Epithelial cell of esophagus (primary cell): ENCODE measurements around the gene COPS4.
"Not testable (repeated sequence)": the region's sequence is repeated elsewhere in the genome, so short reads cannot be mapped to it uniquely, and the experiment has no call there.

ENCODE experiments used
- DNase-seq: peaks from one replicate; pipeline ENCODE4 v3.0.0; 2010; ENCODE audit warnings: low read depth
- H3K4me3 ChIP-seq: 2 replicates; pipeline ENCODE4 v1.5.1; 2011; ENCODE audit warnings: mild to moderate bottlenecking, low read length, control low read depth
- TF ChIP-seq, protein P1 (sequence below): IDR thresholded peaks from 2 replicates; pipeline ENCODE4 v1.5.1; 2011; ENCODE audit warnings: low read depth, mild to moderate bottlenecking, low read length, control low read depth, inconsistent platforms; ENCODE audit not compliant: insufficient read depth; ENCODE audit errors: missing control alignments

The COPS4 gene

DNA sequence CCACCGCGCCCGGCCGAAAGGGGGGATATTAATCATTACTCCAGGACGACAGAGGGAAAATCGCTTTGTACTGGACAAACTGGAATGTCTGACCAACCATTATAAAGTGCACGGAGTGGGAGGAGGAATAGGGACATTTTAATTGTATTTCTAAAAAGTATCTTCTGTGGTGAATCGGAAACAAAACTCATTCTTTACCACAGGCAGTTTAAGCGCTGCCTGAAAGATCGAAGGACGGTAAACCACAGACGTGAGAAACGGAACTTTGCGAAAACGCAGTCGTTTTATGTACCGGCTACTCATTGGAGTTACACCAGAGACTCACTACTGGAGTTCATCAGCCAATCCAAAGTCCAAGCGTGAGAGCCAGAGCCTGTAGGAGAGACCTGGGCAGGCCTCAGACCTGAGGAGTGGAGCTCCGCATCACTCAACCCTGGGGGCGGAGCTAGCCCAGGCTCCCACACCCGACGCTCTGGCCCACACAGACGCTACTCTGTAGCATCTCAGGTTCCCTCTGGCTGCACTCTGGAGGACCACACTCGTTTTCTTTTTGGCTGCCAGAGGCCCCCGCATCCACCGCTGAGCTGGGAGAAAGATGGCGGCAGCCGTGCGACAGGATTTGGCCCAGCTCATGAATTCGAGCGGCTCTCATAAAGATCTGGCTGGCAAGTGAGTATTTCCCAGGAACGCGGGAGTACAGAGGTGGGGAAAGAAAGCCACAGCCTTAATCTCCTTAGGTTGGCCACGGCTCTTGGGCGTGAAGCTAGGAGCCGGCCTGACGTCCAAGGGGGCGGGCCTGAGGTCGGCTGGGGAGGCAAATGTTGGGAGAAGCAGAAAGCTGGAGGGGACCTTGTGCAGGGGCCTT lies at the start of gene COPS4:
Gene COPS4, plus strand, starts transcription at position 554 of the 865 bp plus-strand sequence. Its CDS starts 42 bp downstream, at position 596.
- H3K4me3 ChIP-seq: peak within 1 kb of the TSS; percentile 84
- TF ChIP-seq, protein P1, sequence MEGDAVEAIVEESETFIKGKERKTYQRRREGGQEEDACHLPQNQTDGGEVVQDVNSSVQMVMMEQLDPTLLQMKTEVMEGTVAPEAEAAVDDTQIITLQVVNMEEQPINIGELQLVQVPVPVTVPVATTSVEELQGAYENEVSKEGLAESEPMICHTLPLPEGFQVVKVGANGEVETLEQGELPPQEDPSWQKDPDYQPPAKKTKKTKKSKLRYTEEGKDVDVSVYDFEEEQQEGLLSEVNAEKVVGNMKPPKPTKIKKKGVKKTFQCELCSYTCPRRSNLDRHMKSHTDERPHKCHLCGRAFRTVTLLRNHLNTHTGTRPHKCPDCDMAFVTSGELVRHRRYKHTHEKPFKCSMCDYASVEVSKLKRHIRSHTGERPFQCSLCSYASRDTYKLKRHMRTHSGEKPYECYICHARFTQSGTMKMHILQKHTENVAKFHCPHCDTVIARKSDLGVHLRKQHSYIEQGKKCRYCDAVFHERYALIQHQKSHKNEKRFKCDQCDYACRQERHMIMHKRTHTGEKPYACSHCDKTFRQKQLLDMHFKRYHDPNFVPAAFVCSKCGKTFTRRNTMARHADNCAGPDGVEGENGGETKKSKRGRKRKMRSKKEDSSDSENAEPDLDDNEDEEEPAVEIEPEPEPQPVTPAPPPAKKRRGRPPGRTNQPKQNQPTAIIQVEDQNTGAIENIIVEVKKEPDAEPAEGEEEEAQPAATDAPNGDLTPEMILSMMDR: peak; percentile 49
- DNase-seq: peak; percentile 100

DNA sequence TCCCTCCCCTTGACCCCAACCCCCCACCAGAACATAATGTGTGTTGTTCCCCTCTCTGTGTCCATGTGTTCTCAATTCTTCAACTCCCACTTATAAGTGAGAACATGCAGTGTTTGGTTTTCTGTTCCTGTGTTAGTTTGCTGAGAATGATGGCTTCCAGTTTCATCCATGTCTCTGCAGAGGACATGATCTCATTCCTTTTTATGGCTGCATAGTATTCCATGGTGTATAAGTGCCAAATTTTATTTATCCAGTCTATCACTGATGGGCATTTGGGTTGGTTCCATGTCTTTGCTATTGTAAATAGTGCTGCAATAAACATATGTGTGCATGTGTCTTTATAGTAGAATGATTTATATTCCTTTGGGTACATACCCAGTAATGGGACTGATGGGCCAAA lies 47.5 kb upstream of the COPS4 start:
- DNase-seq, H3K4me3 ChIP-seq: not testable (repeated sequence)

DNA sequence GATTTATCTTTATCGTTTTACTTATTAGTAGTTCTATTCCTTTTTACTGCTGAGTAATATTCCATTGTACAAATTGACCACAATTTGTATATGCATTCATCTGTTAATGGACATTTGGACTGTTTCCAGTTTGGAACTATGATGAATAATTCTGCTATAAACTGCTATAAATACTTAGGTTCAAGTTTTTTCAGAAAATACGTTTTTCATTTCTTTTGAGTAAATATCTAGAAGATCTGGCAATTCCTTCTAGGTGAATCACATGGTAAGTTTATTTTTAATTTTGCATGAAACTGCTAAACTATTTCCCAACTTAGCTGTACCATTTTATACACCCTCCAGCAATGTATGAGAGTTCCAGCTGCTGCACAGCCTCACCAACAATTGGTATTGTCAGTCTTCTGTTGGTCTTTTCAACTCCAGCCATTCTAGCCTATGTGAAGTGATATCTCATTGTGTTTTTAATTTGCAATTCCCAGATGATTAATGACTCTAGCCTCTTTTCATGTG lies 46.6 kb upstream of the COPS4 start:
- no peak overlapping the region for H3K4me3 ChIP-seq
- DNase-seq: no peak

DNA sequence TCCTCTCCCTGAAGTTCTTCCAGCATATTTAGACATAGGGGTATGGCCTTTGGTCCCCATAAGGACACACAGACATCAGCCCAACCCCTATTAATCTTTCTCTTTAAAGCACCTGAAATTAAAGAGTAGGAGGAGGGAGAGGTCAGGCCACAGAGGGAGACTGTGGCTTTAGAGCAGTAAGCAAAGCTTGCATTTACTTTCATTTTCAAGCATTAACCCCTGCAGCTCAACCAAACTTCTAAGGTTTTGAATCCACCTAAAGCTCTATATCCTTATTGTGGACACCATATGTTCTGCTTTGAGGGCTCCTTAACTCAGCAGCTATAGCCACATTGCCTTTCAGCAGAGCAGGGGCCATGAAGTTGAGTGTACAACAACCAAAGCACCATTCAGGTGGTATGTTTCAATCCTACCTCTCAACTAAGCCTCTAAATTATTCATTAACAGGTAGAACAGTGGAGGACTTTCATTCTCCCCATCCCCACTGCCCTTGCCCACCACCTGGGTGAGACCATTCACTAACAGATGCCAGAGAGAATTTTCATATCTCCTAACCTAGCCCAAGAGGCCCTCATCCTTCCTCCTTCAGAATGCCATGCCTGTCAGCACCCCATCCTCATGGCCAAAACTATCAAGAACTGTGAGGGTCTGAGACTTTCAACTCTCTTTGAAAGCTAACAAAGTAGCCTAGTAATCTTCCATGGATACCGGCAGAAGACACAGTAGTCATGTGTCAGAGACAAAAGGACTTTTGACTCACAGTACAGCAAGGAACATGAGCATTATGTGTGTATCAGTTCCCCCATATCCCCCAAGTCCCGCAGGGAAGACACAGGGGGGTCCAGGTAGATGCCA lies 45.2 kb upstream of the COPS4 start:
- DNase-seq: no peak
- TF ChIP-seq, protein P1: no peak
- H3K4me3 ChIP-seq: no peak overlapping the region

More for the DNA sequence above, 46.6 kb upstream of the COPS4 start:
- TF ChIP-seq, protein P1: no peak

DNA sequence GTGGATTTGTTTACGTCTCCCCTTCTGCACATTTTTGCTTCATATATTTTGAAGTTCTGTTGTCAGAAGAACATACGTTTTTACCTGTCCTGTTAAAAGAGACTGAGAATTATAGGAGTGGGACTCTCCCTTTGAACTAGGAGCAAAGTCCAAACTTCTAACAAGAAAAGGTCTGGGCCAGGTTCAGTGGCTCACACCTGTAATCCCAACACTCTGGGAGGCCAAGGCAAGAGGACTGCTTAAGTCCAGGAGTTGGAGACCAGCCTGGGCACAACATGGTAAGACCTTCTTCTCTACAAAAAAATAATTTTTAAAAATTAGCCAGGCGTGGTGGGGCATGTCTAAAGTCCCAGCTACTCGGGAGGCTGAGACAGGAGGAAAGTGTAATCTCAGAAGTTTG lies 40.1 kb upstream of the COPS4 start:
- TF ChIP-seq, protein P1: no peak
- H3K4me3 ChIP-seq: no peak overlapping the region
- no peak for DNase-seq

DNA sequence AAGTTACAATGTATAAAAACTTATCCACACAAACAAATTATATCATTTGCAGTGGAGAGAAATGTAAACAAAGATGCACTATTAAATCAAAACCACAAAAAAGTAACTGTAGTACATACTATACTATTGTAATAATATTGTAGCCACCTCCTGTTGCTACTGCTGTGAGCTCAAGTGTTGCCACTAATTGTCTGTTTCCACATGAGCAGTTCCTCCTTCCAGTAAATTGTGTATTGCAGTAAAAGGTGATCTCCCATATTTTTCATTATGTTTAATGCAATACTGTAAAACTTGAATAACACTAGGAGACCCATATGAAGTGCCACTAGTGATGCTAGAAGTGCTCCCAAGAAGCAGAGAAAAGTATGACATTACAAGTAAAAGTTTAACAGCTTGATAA lies 36.1 kb upstream of the COPS4 start:
- no peak overlapping the region for H3K4me3 ChIP-seq
- DNase-seq: no peak
- TF ChIP-seq, protein P1: no peak

DNA sequence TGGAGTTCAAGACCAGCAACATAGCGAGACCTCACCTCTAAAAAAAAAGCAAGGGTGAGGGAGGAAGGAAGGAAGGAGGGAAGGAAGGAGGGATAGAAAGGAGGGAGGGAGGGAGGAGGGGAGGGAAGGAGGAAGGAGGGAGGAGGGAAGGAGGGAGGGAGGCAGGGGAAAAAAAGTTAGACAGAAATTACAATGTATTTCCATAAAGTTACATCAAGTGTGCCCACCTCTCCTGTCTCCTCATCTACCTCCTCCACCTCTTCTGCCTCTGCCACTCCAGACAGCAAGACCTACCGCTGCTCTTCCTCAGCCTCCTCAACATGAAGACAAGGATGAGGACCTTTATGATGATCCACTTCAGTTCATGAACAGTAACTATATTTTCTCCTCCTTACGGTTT lies 32.7 kb upstream of the COPS4 start:
- DNase-seq: no peak
- H3K4me3 ChIP-seq: no peak overlapping the region
- TF ChIP-seq, protein P1: no peak

DNA sequence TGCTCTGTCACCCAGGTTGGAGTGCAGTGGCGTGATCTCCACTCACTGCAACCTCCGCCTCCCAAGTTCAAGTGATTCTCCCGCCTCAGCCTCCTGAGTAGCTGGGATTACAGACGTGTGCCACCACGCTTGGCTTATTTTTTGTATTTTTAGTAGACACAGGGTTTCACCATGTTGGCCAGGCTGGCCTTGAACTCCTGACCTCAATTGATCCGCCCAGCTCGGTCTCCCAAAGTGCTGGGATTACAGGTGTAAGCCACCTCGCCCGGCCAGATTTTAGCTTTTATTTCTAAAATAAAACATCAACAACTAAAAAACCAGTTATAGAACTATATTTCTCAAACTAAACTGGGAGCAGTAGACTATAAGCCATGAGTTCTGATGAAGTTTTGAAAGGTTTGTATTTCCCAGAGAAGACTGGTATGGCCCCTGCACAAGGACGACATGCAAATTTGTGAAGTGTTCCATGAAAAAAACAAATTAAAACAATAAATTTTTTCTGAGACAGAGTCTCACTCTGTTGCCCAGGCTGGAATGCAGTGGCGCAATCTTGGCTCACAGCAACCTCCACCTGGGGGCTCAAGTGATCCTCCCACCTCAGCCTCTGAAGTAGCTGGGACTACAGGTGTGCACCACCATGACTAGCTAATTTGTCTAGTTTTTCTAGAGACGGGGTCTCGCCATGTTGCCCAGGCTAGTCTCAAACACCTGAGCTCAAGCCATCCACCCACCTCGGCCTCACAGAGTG lies 31.8 kb upstream of the COPS4 start:
- not testable (repeated sequence) for H3K4me3 ChIP-seq, DNase-seq
